ENCODE data around the gene DSCAML1.
A peak's percentile ranks its signal among the peaks of the same experiment; 100 is the strongest.

The DSCAML1 gene

GRCh38 chr11:117513666-117514065 is 283.4 kb downstream of the DSCAML1 start:
- DNase-seq, result no peak

DNA sequence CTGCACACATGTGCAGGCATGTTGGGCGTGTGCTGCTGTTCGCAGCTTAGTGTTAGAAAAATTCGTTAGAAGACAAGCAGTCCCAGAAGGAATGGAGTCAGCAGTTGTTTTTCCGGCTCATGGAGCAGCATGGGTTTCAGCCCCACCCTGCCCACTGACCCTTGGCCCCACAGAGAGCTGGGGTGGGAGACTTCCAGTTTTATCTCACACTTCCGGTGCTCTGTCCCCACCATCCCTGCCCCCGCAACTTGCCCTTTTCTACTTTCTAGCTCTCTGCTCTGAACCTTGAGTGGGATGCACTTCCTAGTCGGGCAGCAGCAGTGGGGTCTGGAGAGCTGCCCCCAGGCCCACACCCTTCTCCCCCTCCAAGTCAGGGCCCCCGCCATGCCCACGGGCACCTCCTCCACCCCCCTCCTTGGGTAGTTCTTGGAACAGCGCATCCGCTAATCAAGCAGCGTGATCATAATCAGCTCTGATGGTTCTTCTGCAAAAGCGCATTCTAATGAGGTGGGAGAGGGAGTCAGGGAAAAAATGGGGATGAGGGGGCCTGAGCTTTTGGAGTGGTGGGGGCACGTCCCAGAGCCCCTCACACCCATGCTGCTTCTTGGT is 285.0 kb downstream of the DSCAML1 start:
- no peak for DNase-seq

DNA sequence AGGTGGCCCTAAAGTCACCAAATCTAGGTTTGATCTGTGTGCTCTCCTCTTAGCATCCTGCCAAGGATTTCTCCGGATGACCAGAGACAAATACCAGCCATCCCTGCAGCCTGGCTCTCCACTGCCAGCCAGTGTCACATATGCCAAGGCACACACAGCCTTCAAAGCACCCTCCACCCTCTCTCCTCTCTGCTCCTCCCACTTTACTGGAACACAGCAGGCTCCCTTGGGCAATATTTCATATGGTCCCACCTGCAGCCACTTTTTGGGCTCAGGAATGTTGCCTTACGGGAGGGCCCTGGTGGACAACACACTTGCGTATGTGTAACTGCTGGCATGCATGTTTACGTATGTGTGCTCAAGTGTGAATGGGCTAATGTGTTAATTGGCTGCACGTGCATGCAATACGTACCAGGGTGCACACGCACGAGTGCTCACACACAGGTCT is 285.5 kb downstream of the DSCAML1 start:
- DNase-seq, result no peak

DNA sequence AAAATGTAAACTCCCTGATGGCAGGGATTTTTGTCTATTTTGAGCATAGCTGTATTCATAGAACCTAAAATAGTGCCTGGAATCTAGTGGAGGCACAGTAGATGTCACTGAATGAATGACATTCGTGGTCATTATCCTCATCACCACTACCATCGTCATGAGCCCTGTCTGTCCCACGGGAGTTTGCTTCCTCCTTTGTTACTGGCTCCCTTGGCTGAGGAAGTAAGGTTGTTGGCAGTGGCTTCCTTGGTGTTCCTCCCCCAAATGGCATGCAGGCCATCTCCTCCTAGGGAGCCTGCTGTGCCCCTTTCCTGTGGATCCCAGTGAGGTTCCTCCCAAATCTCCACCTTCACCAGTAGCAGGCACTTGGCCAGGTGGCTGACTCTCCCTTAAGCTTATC is 286.4 kb downstream of the DSCAML1 start:
- no peak for DNase-seq

DNA sequence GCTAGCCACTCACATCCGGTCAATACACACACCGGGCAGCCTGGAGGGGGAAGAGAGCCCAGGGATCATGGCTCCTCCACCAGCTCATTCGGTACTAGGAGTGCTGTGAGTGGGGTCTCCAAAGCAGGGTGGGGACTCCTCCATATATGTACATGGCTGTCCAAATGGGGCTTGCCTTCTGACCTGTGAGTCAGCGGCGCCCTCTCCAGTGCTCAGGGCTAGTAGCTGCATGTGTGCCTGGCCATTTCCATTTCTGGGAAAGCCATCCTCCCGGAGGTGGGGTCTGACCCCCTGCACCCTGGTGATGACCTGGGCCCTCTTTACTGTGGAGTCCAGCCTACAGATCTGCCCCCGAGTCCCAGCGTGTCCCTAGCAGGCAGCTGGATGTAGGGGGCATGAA is 287.5 kb downstream of the DSCAML1 start:
- no peak for DNase-seq

DNA sequence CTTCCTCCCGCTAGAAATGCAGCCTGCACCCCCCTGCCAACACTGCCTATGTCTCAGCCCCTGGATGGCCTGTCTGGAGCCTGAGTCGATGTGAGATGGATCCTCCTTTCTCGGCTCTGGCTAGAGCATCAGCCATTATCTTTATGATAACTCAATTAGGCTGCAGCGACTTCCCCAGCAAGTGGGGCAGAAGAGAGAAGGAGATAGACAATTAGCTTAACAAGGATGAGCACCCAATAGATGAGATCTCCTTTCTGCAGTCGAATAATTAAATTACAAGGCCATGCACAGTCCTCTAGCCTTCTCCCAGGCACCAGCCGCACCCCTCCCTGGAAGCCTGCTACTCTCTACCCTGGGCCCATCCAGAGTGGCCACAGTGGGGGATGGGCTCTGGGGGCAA is 290.0 kb downstream of the DSCAML1 start:
- no peak for DNase-seq

- DNase-seq, result no peak
These were observed 291.6 kb downstream of the DSCAML1 start for GRCh38 chr11:117505285-117505970.

DNA sequence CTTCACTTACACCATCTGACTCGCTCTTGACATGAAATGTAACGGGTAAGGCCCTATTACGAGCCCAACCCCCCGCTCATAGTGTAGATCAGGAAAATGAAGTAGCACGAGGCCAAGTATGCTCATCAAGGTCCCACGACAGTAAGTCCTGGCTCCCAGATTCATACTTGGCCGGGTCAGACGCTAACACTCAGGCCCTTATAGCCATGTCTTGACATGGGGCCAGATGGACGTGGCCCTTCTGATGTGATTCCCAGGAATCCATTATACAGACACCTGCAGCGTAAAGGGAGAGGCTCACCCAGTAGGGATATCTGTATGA is 294.3 kb downstream of the DSCAML1 start:
- DNase-seq, result no peak

DNA sequence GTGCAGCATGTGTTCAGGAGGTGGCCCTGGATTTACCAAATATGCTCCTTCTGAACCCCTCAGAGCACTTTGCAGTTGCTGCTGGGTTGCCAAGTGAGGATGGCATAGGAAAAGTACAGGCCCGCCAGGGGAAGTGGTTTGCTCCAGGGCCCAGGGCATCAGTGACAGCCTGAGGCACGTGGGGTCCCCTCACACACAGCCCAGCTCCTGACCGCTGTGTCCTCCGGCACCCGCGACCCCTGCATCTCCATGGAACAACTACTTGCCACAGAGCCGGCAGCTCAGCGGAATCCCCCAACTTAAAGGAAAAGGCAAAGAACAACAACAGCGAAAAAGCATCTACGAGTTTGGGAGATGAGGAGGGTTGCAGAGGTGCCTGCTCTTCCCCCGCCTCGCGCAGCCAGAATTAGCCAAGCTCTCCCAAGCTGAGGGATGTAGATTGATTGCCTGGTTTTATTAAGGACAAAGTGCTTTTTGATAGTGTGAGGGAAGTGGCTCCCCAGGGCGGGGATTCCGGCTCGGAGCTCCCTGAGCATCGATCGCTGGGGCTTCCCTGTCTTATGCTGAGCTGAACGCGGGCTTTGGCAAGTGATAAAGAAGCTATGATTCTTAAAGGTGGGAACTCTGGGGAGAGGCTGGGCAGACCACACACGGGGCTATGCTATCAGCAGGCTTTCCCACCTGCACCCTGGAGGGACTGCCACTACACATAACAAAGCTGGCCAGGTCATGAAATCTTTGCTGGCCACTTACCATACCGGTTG is 294.8 kb downstream of the DSCAML1 start:
- no peak for DNase-seq

DNA sequence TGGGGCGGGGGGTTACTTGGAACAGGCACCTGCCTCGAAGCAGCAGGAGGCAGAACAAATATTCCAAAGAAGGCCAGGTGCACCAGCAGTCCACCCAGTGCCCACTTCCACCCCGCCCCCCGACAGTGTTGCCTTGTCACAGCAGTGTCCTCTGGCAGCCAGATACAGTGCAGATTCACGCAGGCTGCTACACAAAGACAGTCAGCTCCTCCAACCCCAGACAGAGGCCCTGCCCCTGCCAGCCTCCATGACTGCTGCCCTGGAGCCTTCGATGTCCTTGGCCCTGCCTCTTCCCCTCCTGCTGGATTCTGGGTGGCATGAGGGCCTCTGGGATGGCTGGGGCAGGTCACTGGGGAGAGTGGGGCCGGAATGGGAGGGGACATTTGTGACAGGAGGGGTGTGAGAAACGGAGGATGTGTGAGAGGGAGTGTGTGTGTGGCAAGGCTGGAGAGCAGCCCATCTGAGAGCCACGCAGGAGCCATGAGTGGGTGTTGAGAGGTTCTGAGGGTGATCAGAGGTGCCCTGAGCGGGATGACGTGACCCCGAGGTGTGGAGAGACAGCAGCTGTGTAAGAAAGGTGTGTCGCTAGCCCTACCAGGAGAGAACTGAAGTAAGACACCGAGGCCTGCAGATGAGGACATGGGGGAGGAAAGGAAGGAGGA is 295.6 kb downstream of the DSCAML1 start:
- peak; percentile 99 for DNase-seq

DNA sequence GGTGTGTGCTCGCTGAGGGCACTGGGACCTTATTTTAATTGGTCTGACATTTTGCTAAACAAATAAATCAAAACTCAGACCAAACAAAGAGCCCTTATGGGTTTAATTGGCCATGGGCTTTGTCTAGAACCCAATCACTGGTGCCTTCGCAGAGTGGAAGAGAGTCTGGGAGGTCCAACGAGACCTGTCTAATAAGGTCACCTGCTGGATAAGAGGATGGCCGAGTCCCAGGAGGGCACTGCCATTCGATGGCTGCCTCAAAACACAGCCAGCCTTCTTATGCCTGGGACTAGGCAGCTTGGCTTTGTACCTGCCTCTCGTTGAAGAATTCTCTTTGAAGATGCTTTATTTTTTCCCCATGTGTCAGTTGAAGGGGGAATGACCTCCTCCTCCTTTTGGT is 298.2 kb downstream of the DSCAML1 start:
- no peak for DNase-seq

DNA sequence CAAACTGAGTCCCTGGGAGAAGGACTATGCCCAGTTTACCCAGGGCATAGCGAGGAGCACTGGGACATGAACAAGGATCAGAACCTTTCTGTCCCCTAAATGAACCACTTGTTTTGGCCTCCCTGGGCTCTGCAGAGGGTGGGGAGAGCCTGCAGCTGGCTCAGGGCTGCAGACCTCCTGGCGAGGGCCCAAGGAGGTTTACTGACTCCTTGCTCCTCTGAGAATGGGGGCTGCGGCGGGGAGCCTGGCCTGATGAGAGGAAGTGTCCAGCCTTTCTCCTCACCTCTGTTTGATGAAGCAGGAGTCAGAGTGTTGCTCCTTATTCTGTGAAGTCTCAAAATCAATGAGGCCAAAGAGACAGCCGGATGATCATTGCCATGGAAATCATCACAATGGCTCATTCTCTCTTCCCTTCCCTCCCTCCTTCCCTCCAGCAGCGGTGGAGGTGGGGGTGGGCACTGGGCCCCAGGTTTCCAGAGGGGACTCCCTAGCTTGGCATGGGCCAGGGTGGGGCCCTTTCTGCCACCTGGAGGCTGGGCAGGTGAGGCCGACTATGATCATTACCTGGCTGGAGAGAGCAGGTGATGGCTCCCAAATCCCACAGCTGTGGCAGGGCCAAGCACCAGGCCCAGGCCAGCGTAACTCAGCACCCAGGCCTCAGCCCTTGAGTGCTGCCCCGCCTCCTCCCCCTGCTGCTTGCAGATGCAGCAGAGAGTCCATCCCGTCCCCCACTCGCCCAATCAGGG is 299.6 kb downstream of the DSCAML1 start:
- no peak for DNase-seq

- DNase-seq, result no peak
These were observed 301.7 kb downstream of the DSCAML1 start for GRCh38 chr11:117495357-117495756.

GRCh38 chr11:117492578-117493251 is 304.3 kb downstream of the DSCAML1 start:
- DNase-seq, result no peak

GRCh38 chr11:117490911-117491310 is 306.1 kb downstream of the DSCAML1 start:
- no peak for DNase-seq

GRCh38 chr11:117489999-117490679 is 306.9 kb downstream of the DSCAML1 start:
- no peak for DNase-seq

- DNase-seq, result no peak
These were observed 307.7 kb downstream of the DSCAML1 start for GRCh38 chr11:117488996-117489952.

DNA sequence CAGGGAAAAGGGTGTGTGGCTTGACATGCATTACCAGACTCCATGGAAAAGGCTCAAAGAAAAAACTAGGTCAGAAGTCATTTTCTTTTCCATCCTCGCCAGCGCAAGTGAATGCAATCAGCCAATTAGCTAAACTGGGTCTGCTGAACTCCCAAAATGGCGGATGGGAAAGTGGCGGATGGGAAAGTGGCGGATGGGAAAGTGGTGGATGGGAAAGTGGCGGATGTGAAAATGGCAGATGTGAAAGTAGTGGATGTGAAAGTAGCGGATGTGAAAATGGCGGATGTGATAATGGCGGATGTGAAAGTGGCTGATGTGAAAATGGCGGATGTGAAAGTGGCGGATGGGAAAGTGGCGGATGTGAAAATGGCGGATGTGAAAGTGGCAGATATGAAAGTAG is 311.0 kb downstream of the DSCAML1 start:
- no peak for DNase-seq

DNA sequence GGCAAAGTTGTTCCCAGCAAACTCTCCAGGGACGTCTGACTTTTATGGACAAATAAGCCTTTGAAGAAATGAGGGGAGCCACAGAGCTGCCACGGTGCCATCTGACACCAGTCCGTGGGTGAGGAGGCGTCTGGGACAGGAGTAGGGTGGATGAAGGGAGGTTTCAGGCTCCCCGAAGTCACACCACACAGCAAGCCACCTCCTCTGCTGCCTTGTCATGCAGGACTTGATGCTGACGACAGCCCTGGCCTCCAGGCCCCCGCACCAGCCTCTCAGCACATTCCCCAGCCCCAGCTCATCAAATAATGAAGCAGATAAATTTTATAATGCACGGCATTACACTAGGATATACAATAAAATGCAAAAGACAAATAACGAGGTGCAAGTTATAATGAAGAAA is 312.9 kb downstream of the DSCAML1 start:
- DNase-seq, result no peak

- no peak for DNase-seq
These were observed 313.6 kb downstream of the DSCAML1 start for GRCh38 chr11:117483372-117483771.

DNA sequence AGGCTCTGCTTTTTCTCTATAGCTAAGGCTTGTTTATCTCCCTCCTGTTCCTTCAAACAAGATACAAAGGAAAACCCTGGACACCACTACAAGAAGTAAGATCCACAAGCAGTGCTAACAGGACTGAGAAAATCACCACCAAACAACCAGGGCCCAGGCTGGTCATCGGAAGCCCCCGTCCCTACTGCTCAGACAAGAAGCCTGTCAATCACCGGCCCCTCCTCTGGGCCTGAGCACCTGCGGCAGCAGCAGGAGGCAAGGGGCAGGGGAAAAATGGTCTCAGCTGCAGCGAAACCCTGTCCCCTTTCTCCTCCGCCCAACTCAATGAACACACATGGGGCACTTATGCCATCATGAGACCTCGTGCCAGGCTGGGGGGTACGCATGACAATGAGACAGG is 314.1 kb downstream of the DSCAML1 start:
- no peak for DNase-seq

All from COR-L47 (cell line).